Hematopoietic multipotent progenitor cell treated with erythropoietin and hydrocortisone succinate and interleukin-3 and kit ligand, for 6 days (in vitro differentiated cells): ENCODE results near the gene L2HGDH.
"Not testable (repeated sequence)": the region's sequence is repeated elsewhere in the genome, so short reads cannot be mapped to it uniquely, and the experiment has no call there.

Source experiments
- DNase-seq: peaks from one replicate; pipeline ENCODE4 v3.0.0-alpha.2; 2015

L2HGDH gene

GRCh38 chr14:50311972-50312733 is at the start of gene L2HGDH, which contains the start of gene DMAC2L:
Gene L2HGDH, minus strand, starts transcription at chr14:50312229. Its CDS starts 79 bp downstream, at chr14:50312150.
Gene DMAC2L, plus strand, starts transcription at chr14:50312324. Its CDS starts 9,164 bp downstream, at chr14:50321488.
- peak; percentile 97 for DNase-seq

- no peak for DNase-seq
These were observed 48.8 kb upstream of the L2HGDH start for GRCh38 chr14:50360851-50361250.

GRCh38 chr14:50360093-50360492 is 48.1 kb upstream of the L2HGDH start:
- DNase-seq, result no peak

DNA sequence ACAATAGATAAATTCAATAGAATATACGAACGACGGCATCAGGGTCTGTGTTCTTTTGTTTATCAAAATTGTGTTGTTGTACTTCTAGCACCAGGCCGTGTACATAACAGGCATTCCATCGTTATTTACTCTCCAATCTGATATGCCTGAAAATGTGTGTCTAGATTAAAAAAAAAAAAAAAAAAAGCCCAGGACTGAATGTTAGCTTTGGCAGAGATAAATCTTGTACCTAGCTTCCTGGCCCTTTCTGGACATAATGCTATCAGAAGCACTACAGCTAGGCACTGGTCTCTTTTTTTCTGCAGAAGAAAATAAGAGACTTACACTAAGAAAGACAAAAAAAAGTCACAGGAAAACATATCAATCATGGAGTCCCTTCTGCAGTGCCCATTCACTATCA is 47.6 kb upstream of the L2HGDH start:
- no peak for DNase-seq

DNA sequence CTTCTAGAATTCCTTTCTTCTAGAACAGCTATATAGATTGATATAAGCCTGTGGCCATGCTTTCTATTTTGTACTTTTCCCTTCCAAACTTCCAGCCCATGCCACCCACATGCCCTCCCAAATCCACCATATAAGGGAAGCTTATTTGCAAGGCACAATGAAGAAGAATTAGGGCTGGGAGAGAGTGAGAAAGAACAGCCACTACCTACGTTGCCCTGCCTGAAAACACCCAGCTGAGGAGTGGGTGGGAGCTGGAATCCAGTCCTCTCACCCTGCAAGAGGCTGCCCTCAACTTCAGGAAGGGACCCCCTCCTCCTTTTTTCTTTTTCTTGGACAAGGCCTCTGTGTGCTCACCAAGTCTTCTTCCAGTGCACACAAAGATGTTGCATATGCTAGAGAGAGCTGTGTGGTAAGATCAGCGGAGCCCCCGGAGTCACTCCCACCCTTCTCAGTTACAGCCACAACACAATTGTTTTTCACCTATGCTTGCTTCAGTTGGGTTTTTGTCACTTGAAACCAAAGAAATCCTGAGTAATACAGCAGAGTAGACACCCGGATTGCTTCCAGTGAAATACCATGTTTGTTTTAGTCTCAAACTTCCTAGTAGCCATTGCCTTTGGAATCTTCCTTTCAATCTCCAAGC is 45.8 kb upstream of the L2HGDH start:
- no peak for DNase-seq

- no peak for DNase-seq
These were observed 45.1 kb upstream of the L2HGDH start for GRCh38 chr14:50357124-50357523.

DNA sequence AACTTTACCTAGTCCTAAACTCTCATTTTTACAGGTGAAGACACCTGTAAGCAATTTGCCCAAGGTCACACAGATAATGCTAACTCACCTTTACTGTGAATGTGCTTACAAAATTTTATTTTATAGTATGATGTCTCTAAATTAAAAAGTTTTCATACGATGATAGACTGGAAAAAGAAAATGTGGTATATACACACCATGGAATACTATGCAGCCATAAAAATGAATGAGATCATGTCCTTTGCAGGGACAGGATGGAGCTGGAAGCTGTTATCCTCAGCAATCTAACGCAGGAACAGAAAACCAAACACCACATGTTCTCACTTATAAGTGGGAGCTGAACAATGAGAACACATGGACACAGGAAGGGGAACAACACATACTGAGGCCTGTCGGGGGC is 44.3 kb upstream of the L2HGDH start:
- DNase-seq, result not testable (repeated sequence)

- no peak for DNase-seq
These were observed 43.7 kb upstream of the L2HGDH start for GRCh38 chr14:50355692-50356091.

DNA sequence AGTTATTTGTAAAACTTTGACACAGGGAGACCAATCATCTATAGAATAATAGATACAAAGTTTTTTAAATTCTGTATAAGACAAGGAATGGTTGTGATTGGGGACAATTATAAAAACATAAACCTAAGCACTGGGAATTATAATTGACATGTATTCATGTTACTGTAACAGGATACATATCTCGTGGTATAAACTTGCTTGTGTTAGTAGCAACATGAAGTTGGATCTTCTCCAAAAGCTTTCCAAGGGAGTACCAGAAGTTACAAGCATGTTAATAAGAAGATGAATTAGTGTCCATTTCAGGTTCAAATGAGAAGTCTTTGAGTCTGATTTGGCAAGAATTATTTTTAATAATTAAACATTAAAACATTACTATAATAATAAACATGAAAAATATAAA is 42.5 kb upstream of the L2HGDH start:
- no peak for DNase-seq

DNA sequence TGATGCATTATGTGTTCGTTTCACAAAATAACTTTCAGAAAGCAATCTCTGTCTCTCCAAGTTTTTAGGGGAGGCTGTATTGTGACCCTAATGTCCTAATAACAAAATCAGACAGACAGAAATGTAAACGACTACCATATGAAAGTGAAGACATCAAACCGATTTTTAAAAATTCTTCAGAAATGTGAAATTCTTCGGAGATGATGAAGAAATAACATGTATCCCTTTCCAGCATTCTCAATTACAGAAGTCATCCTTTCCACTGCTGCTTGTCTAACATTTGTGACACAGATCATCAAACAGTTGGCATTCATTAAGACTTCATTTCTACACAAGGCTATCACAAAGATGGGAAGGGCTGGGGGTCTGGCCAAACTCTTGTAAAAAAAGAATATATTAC is 41.1 kb upstream of the L2HGDH start:
- no peak for DNase-seq

DNA sequence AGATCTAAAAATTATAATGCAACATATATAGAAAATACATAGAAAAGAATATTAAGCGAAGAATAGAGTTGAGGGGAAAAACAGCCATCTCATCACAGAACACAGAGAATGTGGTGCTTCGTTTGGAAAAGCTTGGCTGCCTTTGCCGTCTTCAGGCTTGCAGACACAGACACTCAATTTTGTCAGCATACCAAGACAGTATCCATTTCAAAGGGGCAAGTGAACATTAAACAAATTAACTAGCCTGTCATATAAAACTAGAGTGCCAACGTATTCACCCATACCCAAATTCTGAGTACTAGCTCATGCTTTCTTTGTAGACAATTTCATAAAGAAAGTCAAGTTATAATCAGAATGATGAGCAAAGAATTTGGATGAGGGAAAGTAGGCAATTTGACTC is 40.6 kb upstream of the L2HGDH start:
- DNase-seq, result no peak

DNA sequence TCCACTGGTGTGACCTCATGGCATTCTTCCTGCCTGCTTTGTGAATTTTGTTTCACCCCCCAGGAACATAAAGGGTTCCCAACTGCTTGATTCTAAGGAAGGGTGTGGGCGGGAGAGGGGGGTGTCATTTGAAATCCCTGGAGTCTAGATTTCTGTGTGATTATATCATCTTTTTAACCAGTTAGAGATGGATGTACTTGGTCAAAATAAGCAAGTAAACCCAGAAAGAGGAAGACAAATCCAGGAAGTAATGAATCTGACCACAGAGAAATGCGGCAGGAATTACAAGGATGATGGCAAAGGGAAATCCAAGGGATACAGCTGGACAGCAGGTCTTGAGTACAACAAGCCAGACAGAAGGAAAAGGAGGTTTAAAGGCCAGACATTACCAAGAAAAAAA is 38.9 kb upstream of the L2HGDH start:
- DNase-seq, result no peak

- DNase-seq, result no peak
These were observed 36.9 kb upstream of the L2HGDH start for GRCh38 chr14:50348933-50349332.

- peak; percentile 53 for DNase-seq
These were observed 35.5 kb upstream of the L2HGDH start for GRCh38 chr14:50347521-50347920.

DNA sequence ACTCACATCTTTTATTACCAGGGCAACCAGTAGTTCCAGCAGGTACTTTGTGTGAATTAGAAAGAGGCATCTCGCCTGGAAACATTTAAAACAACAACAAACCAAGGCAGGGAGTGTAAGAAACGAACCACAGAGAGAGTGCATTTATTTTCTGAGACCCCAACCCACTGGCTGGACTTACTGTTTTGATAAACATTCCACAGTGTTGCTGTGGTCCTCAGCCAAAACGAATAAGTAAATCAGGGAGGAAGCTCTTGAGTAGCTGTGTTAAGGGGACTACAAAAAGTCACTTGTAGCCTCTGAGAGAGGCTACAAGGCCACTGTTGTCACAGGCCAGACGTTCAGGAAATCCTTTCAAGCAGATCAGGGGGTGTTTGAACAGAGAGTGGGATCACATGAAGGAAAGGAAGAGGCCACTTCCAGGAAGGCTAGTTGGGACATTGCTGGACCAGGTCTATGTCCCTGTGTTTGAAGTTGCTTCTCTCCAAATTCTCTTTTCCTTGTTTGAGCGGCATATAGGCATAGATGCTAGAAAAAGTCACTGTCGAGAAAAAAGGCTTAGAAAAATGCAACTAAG is 33.9 kb upstream of the L2HGDH start:
- DNase-seq, result no peak

DNA sequence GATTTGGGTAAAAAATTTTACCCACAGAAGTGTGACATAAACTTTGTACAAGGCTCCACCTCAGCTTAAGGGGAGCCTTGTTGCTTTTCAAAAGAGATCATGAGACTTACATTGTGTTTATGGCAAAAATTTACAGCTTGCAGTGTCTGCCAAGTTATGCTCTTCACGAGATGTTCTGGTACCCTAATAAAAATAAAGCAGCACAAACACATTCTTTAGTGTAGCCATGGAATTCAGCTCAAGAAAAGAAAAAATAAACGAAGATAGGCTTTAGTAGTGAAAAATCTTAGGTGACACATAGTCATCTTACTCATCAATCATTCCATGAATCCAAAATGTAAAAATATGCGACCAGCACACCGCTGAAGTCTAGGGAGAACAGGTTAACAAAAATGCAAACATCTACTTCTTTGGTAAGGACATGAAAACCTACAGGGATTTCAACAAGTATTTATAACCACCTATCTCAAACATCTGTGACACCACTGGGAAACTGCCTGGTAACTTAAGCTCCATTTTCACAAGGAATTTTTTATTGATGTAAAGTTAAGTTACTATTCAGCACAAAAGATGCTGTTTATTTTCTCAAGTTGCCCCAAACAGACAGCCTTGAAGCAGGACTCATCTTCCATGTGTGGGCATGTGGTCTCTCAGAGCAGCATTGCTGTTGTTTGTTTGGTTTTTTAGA is 33.0 kb upstream of the L2HGDH start:
- no peak for DNase-seq

DNA sequence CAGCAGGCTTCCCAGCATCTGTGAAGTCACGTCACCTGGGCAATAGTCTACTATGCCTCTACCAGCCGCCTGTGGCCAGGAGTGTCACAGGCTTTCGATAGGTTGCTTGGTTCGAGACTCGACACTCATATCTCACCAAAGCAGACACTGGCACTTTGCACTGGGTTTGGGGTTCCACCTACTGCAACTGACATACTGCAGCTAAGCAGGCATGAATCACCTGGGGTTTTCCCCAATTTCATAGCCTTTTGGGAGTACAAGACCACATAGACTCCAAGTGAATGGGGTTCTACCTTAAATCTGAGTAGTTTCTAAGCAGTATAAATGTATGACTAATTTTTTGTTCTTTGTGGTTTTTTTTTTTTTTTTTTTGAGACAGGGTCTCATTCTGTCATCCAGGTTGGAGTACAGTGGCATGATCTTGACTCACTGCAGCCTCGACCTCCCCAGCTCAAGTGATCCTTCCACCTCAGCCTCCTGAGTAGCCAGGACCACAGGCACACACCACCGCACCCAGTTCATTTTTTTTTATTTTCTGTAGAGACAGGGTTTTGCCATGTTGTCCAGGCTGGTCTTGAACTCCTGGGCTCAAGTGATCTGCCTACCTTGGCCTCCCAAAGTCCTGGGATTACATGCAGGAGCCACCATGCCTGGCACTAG is 32.2 kb upstream of the L2HGDH start:
- peak; percentile 81 for DNase-seq

DNA sequence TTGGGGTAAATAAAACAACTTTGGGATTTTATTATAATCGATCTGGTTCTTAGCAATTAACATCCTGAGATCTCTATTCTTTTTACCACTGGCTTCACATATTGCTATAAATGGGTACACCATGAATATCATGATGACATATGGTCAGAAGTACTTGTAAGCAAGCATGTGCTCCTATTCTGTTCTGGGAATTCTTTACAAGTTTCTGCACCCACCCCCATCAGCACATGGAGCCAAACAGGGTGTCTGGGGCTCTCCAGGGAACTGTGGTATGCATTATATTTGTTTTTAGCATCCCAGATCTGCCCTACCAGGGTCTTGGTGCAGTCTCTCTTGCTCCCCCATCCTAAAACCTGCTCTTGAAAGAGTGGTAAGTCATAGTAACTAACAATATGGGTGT is 31.4 kb upstream of the L2HGDH start:
- DNase-seq, result no peak

DNA sequence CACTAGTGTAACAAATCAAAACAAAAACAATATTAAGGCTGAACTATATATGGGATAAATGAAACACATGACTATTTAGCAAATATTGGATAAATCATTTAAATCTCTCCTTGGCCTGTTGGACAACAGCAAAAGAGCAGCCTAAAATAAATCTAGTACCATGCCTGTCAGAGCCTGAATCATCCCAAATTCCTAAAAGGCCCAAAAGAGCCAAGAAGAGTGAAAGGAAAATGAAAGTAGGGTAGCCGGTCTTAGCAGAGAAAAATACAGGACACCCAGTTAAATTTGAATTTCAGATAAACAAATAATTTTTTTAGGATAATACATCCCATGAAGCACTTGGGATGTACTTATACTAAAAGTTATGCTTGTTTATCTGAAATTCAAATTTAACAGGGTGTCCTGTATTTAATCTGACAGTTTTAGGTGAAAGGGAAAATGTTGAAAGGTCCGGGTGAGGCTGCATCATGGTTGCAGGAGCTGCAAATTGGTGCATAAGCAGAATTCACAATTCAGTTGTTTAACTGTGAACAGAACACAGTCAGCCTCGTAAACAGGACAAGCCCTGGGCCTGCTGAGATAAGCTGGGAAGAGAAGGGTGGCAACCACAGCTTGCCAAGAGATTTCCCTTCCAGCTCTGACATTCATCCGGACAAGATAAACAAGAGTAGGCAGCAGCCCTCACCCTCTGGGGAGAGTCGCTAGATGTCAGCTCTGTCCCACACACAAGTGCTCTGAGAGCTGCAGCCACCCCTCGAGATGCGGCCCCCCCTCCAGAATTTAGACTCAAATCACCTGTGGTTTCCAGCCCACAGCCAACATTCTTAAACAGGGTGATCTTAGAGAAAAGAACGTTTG is 30.4 kb upstream of the L2HGDH start:
- peak; percentile 98 for DNase-seq

DNA sequence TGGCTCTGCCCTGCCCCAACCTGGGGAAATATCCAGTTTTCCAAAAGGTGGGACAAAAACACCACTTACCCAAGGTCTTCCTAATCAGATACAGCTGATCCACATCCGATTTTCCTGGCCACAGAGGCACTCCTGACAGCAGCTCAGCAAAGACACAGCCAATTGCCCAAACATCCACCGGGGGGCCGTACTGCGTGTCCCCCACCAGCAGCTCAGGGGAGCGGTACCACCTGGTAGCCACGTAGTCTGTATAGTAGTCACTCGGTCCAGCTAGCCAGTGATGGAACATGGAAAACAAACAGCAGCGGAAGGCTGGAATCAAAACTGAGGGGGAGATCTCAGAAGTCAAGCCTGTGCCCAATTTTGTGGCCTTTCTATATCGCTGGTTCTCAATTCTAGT is 28.9 kb upstream of the L2HGDH start:
- no peak for DNase-seq

- DNase-seq, result no peak
These were observed 28.0 kb upstream of the L2HGDH start for GRCh38 chr14:50340045-50340444.

DNA sequence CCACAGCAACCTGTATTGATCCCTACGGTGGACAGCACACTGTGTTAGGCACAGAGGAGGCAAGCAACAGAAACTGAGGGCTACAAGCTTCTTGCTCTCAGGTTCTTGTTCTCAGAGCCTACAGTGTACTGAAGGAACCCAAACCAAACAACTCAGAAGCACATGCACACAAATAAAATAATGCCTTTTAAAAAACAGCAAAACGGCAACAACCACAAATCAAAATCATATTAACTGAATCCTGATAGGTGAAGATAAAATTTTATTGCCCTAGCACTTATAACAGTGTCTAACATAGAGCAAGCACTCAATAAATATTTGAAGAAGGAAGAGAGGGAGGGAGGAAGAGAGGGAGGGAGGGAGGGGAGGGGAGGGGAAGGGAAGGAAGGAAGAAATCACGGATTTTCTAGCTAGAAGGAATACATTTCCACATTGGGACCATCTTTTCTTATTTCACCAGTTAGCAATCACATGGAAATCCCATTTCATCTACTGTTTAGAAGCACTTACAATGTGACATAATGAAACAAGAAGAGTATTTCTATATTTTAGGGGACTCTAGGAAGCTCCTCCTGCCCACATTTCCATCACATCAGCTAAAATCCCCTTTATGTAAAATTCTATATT is 27.3 kb upstream of the L2HGDH start:
- no peak for DNase-seq
